Natural killer cell treated with Interleukin-12 subunit alpha and Interleukin-12 subunit beta and Interleukin-15 and Interleukin-18, amount 100 ng/mL, for 72 hours (primary cell): Measurements from ENCODE around the gene IP6K1. TPM values are rescaled to one million over a fixed set of nuclear protein-coding genes. Genes with fewer than 3 reads are reported as not detected.
"Not testable (repeated sequence)": the region's sequence is repeated elsewhere in the genome, so short reads cannot be mapped to it uniquely, and the experiment has no call there.

Source experiments
- ATAC-seq, 2 donors: fragments of 150-1000 bp; cut with Tn5 transposase in 1 of 2; sonication (Bioruptor Pico), chemical (Tn5 transposase) in 1 of 2; 2 replicates each; pipeline ENCODE4 v1.10.0; 2021
- DNase-seq: peaks from one replicate; pipeline ENCODE4 v3.0.0; 2022; ENCODE audit warnings: low spot score
- H3K27ac Mint-ChIP-seq, 2 donors: 1 replicate in 1 of 2; 2 replicates in 1 of 2; pipeline ENCODE4 v1.8.0; 2022; ENCODE audit warnings: mixed read lengths in 2 of 2, mild to moderate bottlenecking in 1 of 2, moderate library complexity in 1 of 2
- H3K27me3 Mint-ChIP-seq, 2 donors: 1 replicate in 1 of 2; 2 replicates in 1 of 2; pipeline ENCODE4 v1.8.0; 2022; ENCODE audit warnings: mixed read lengths in 2 of 2
- H3K36me3 Mint-ChIP-seq: one replicate; pipeline ENCODE4 v1.8.0; 2022; ENCODE audit warnings: mixed read lengths
- H3K4me1 Mint-ChIP-seq, 2 donors: 1 replicate in 1 of 2; 2 replicates in 1 of 2; pipeline ENCODE4 v1.8.0; 2022; ENCODE audit warnings: low read depth in 2 of 2, mixed read lengths in 2 of 2, mild to moderate bottlenecking in 1 of 2
- H3K4me3 Mint-ChIP-seq: one replicate; pipeline ENCODE4 v1.8.0; 2022; ENCODE audit warnings: mixed read lengths
- H3K9me3 Mint-ChIP-seq: 2 replicates; pipeline ENCODE4 v1.8.0; 2022; ENCODE audit warnings: mixed read lengths
- total RNA-seq, 2 donors: library from RNA; stranded (reverse); gene quantifications; one replicate each; pipeline ENCODE4 v1.2.3, GENCODE V29; 2022

IP6K1 gene
- total RNA-seq, 2 donors from 2014 or later: 53.4 to 56.7 TPM

- H3K4me1 Mint-ChIP-seq: peaks cover 6 to 9% of the 10 kb centered on the region in 2 donors
- no peak for DNase-seq
- no peak for ATAC-seq
- H3K27me3 Mint-ChIP-seq: no peaks in the 10 kb centered on the region
- H3K36me3 Mint-ChIP-seq: no peaks in the 10 kb centered on the region
- H3K9me3 Mint-ChIP-seq: no peaks in the 10 kb centered on the region
- no peak overlapping the region for H3K4me3 Mint-ChIP-seq
- H3K27ac Mint-ChIP-seq: no peak overlapping the region
Observed at GRCh38 chr3:49769286-49769915, 16.9 kb downstream of the IP6K1 start.

DNA sequence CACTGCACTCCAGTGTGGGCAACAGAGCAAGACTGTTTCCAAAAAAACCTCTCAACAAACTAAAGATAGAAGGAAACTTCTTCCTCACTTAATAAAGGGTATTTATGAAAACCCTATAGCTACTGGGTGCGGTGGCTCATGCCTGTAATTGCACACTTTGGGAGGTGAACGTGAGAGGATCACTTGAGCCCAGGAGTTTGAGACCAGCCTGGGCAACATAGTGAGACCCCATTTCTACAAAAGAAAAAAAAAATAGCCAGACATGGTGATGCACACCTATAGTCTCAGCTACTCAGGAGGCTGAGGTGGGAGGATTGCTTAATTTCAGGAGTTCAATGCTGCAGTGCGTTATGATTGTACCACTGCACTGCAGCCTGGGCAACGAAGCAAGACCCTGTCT is 22.4 kb downstream of the IP6K1 start:
- ATAC-seq (no peak), DNase-seq (no peak)
- no peaks in the 10 kb centered on the region for H3K36me3 Mint-ChIP-seq
- peaks cover 6 to 7% of the 10 kb centered on the region in 2 donors for H3K4me1 Mint-ChIP-seq
- H3K27me3 Mint-ChIP-seq: no peaks in the 10 kb centered on the region
- no peaks in the 10 kb centered on the region for H3K9me3 Mint-ChIP-seq
- no peak overlapping the region for H3K27ac Mint-ChIP-seq
- H3K4me3 Mint-ChIP-seq: no peak overlapping the region

- no peak for ATAC-seq
- H3K27ac Mint-ChIP-seq: no peak overlapping the region
- no peak for DNase-seq
- H3K36me3 Mint-ChIP-seq: no peaks in the 10 kb centered on the region
- no peaks in the 10 kb centered on the region for H3K9me3 Mint-ChIP-seq
- no peak overlapping the region for H3K4me3 Mint-ChIP-seq
- no peaks in the 10 kb centered on the region for H3K27me3 Mint-ChIP-seq
- peaks cover 11 to 16% of the 10 kb centered on the region in 2 donors for H3K4me1 Mint-ChIP-seq
Observed at GRCh38 chr3:49761661-49762060, 24.7 kb downstream of the IP6K1 start.

DNA sequence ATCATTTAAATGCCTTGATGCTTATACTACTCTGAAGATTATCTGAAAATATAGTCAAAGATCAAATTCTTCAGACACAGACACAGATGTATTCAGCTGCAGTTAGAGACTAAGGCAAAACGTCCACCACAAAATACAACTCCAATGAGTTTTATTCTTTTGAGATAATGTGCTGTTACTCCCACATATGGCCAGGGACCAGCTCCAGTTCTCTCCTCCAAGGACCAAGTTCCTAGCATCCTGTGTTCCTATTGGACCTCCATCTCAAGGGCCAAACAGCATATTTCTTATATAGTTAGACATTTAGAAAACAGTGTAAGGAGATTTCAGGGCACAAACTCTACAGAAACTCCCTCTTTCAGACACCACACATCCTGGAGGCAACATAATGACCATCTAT is 27.1 kb downstream of the IP6K1 start:
- peaks cover 23 to 25% of the 10 kb centered on the region in 2 donors for H3K4me1 Mint-ChIP-seq
- H3K9me3 Mint-ChIP-seq: no peaks in the 10 kb centered on the region
- peak overlapping the region in 1 of 2 donors; percentile 35 for H3K27ac Mint-ChIP-seq
- H3K36me3 Mint-ChIP-seq: no peaks in the 10 kb centered on the region
- H3K27me3 Mint-ChIP-seq: no peaks in the 10 kb centered on the region
- no peak for DNase-seq
- no peak for ATAC-seq
- no peak overlapping the region for H3K4me3 Mint-ChIP-seq

GRCh38 chr3:49757197-49757596 is 29.1 kb downstream of the IP6K1 start:
- H3K4me3 Mint-ChIP-seq: no peak overlapping the region

GRCh38 chr3:49756036-49756435 is 30.3 kb downstream of the IP6K1 start:
- Mint-ChIP-seq H3K27ac (peak overlapping the region in 1 of 2 donors; percentile 6), H3K4me1 (peaks cover 32 to 38% of the 10 kb centered on the region in 2 donors), H3K9me3 (no peaks in the 10 kb centered on the region), H3K36me3 (no peaks in the 10 kb centered on the region), H3K4me3 (no peak overlapping the region), H3K27me3 (no peaks in the 10 kb centered on the region)
- DNase-seq: no peak
- no peak for ATAC-seq

More at GRCh38 chr3:49757197-49757596, 29.1 kb downstream of the IP6K1 start:
- DNase-seq (no peak), ATAC-seq (no peak)
- no peaks in the 10 kb centered on the region for H3K27me3 Mint-ChIP-seq
- H3K36me3 Mint-ChIP-seq: no peaks in the 10 kb centered on the region
- H3K4me1 Mint-ChIP-seq: peaks cover 32 to 38% of the 10 kb centered on the region in 2 donors
- no peak overlapping the region for H3K27ac Mint-ChIP-seq
- no peaks in the 10 kb centered on the region for H3K9me3 Mint-ChIP-seq

DNA sequence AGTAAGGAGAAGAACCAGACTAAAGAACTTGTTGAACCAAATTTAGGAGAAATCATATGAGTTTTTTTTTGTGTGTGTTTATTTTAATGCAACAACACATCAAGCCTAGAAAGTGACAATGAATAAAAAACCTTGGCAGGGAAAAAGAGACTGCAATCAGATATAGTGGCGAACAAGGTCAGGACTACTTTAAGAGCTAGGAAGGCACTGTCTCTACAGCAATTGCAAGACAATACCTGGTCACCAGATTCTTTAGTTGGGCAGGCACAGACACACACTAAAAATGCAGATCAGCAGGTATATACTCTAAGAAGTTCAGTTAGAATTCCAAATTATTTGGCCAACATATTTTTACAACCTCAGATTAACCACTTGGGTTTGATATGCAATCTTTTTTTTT is 31.8 kb downstream of the IP6K1 start:
- H3K4me1 Mint-ChIP-seq: peaks cover 35 to 42% of the 10 kb centered on the region in 2 donors
- H3K9me3 Mint-ChIP-seq: no peaks in the 10 kb centered on the region
- peak overlapping the region in 1 of 2 donors; percentile 40 for H3K27ac Mint-ChIP-seq
- H3K36me3 Mint-ChIP-seq: no peaks in the 10 kb centered on the region
- DNase-seq (no peak), ATAC-seq (no peak)
- no peak overlapping the region for H3K4me3 Mint-ChIP-seq
- no peaks in the 10 kb centered on the region for H3K27me3 Mint-ChIP-seq

DNA sequence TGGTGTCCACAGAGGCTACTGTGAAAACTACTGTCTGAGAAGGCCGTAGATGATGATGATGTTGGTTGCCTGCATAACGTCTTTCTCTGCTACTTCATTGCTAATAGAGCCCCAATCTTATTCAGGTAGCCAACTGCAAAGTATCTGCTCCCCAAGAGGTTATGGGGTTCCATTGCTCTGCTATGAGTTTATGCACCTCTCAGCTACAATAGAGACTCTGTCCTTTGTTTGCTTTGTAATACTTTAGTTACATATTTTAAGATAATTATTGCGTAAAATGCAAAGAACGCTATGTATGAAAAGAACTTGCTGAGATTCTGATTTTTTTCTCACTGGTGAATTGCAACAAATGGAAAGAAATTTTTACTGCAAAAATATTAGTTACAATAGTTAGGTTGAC is 34.8 kb downstream of the IP6K1 start:
- H3K4me3 Mint-ChIP-seq: no peak overlapping the region
- H3K27ac Mint-ChIP-seq: no peak overlapping the region
- H3K27me3 Mint-ChIP-seq: no peaks in the 10 kb centered on the region
- ATAC-seq (no peak), DNase-seq (no peak)
- H3K36me3 Mint-ChIP-seq: no peaks in the 10 kb centered on the region
- H3K4me1 Mint-ChIP-seq: peaks cover 25 to 32% of the 10 kb centered on the region in 2 donors
- no peaks in the 10 kb centered on the region for H3K9me3 Mint-ChIP-seq

- DNase-seq (no peak), ATAC-seq (no peak)
- no peak overlapping the region for H3K4me3 Mint-ChIP-seq
- H3K4me1 Mint-ChIP-seq: peaks cover 18 to 19% of the 10 kb centered on the region in 2 donors
- H3K27me3 Mint-ChIP-seq: no peaks in the 10 kb centered on the region
- no peaks in the 10 kb centered on the region for H3K9me3 Mint-ChIP-seq
- peaks cover under 1% of the 10 kb centered on the region for H3K36me3 Mint-ChIP-seq
- no peak overlapping the region for H3K27ac Mint-ChIP-seq
Observed at GRCh38 chr3:49750056-49750455, 36.3 kb downstream of the IP6K1 start.

GRCh38 chr3:49748874-49749273 is 37.5 kb downstream of the IP6K1 start:
- H3K27me3 Mint-ChIP-seq, H3K4me3 Mint-ChIP-seq, H3K9me3 Mint-ChIP-seq, H3K36me3 Mint-ChIP-seq, ATAC-seq, DNase-seq, H3K27ac Mint-ChIP-seq: not testable (repeated sequence)
- peaks cover 12 to 14% of the 10 kb centered on the region in 2 donors for H3K4me1 Mint-ChIP-seq

DNA sequence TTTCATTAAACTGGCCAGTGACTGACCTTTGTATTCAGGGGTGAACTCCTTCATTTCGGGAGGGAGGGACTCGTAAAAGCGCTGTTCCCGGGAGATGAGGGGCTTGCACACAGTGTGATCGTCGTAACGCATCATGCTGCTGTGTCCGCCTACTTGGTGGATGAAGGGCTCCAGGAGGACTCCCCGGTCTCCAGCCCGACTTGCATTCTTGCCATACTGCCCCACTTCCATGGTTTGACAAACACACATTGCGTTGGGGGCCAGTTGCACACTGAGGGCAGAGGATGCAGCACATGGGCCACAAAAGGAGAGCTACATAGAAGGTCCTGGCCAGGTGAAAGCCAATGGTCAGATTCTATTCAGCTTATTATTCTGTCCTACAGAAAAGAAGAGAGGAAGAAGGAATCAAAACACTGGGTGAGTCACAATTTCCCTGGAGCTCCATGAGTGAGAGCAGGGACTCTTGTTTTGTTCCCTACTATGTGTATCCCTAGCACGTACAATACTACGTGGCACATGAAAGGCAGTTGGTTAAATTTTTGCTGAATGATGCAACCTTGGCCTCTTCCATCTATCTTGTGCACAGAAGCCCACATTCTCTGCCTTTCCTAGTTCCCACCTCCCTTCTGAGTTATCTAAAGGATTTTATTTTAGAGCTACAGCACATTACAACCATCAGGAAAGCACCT is 38.4 kb downstream of the IP6K1 start:
- DNase-seq (no peak), ATAC-seq (no peak)
- no peak overlapping the region for H3K4me3 Mint-ChIP-seq
- peaks cover 6 to 9% of the 10 kb centered on the region in 2 donors for H3K4me1 Mint-ChIP-seq
- no peaks in the 10 kb centered on the region for H3K9me3 Mint-ChIP-seq
- H3K36me3 Mint-ChIP-seq: peaks cover 7% of the 10 kb centered on the region
- no peaks in the 10 kb centered on the region for H3K27me3 Mint-ChIP-seq
- no peak overlapping the region for H3K27ac Mint-ChIP-seq

GRCh38 chr3:49745986-49746385 is 40.4 kb downstream of the IP6K1 start:
- H3K4me1 Mint-ChIP-seq: peaks cover 4 to 8% of the 10 kb centered on the region in 2 donors
- H3K27me3 Mint-ChIP-seq: no peaks in the 10 kb centered on the region
- peaks cover 7% of the 10 kb centered on the region for H3K36me3 Mint-ChIP-seq

DNA sequence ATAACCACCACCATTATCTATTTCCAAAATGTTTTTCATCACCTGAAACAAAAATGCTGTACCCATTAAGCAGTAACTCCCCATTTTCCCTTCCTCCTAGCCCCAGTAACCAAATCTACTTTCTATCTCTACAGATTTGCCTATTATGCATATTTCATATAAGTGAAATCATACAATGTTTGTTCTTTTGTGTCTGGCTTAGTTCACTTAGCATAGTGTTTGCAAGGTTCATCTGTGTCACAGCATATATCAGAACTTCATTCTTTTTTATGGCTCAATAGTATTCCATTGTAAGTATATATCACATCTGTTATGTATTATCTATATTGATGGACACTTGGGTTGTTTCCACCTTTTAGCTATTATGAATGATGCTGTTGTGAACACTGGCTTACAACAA is 45.9 kb downstream of the IP6K1 start:
- DNase-seq (no peak), ATAC-seq (no peak)
- no peaks in the 10 kb centered on the region for H3K27me3 Mint-ChIP-seq
- H3K36me3 Mint-ChIP-seq: peaks cover 7% of the 10 kb centered on the region
- no peaks in the 10 kb centered on the region for H3K9me3 Mint-ChIP-seq
- H3K4me3 Mint-ChIP-seq: no peak overlapping the region
- H3K4me1 Mint-ChIP-seq: peaks cover 0 to 13% of the 10 kb centered on the region in 2 donors
- peak overlapping the region in 1 of 2 donors; percentile 21 for H3K27ac Mint-ChIP-seq

More at GRCh38 chr3:49745986-49746385, 40.4 kb downstream of the IP6K1 start:
- H3K9me3 Mint-ChIP-seq: no peaks in the 10 kb centered on the region
- no peak overlapping the region for H3K4me3 Mint-ChIP-seq
- no peak for ATAC-seq
- no peak for DNase-seq
- no peak overlapping the region for H3K27ac Mint-ChIP-seq

GRCh38 chr3:49738067-49738713 is 48.2 kb downstream of the IP6K1 start:
- ATAC-seq (no peak), DNase-seq (no peak)
- H3K27me3 Mint-ChIP-seq: no peaks in the 10 kb centered on the region
- H3K4me1 Mint-ChIP-seq: peaks cover 0 to 12% of the 10 kb centered on the region in 2 donors
- no peaks in the 10 kb centered on the region for H3K36me3 Mint-ChIP-seq
- no peaks in the 10 kb centered on the region for H3K9me3 Mint-ChIP-seq
- H3K27ac Mint-ChIP-seq: peak overlapping the region in 1 of 2 donors; percentile 59
- H3K4me3 Mint-ChIP-seq: no peak overlapping the region
